ENCODE data around the gene NEURL1. TPM values are rescaled to one million over a fixed set of nuclear protein-coding genes. Genes with fewer than 3 reads are reported as not detected.

The NEURL1 gene
- total and polyA plus RNA-seq, 2 donors (not counting 3 experiments of a cell fraction or from before 2014, with no cell fraction given) = 0.06 to 0.22 TPM

GRCh38 chr10:103472005-103472404, 21.5 kb upstream of the NEURL1 start:
- Histone ChIP-seq H3K27ac (ENCODE audit: insufficient read depth, low read depth, low read length) (no peak overlapping the region), H3K4me1 (ENCODE audit: control insufficient read depth, extremely low read depth, insufficient read depth, low read length) (no peaks in the 10 kb centered on the region), H3K27me3 (ENCODE audit: control insufficient read depth in 2 of 2, insufficient read depth in 2 of 2, low read length in 2 of 2) (peaks cover 1 to 6% of the 10 kb centered on the region in 2 experiments), H3K36me3 (ENCODE audit: control insufficient read depth in 2 of 2, extremely low read depth in 1 of 2, insufficient read depth in 2 of 2, low read length in 2 of 2) (no peaks in the 10 kb centered on the region), H3K9ac (replicated peaks; ENCODE audit: extremely low read depth, insufficient read depth, low read length) (no peak overlapping the region), H2AFZ (ENCODE audit: low read depth, low read length) (no peak overlapping the region), H3K9me3 (replicated peaks; ENCODE audit: control insufficient read depth, insufficient read depth, low read length) (no peaks in the 10 kb centered on the region), H3K4me3 (replicated peaks in 1 of 3; ENCODE audit: insufficient read depth in 1 of 3, low read depth in 1 of 3, low read length in 3 of 3) (no peak overlapping the region), H4K20me1 (replicated peaks; ENCODE audit: control insufficient read depth, extremely low read depth, insufficient read depth, low read length) (no peaks in the 10 kb centered on the region), H3K9me1 (replicated peaks; ENCODE audit: control insufficient read depth, extremely low read depth, insufficient read depth, low read length) (no peaks in the 10 kb centered on the region), H3K79me2 (ENCODE audit: control insufficient read depth, insufficient read depth, low read length) (no peaks in the 10 kb centered on the region), H3K4me2 (ENCODE audit: insufficient read depth, low read length) (no peak overlapping the region)
- intact Hi-C loops (cut with micrococcal nuclease) (no loop called here), dilution Hi-C loops (cut with MboI; ENCODE audit: extremely low pct_ligation_motif_present, low sequenced_read_pairs) (no loop called here)
- DNase-seq (ENCODE audit: low read depth, low spot score) (no peak), FAIRE-seq (no peak)
- no TSS peak for BruUV-seq (replicated peaks)
- no peak for TF ChIP-seq POLR2A (IDR thresholded peaks at IDR 0.05; ENCODE audit: low read depth, low read length)
- TF ChIP-seq POLR2AphosphoS5 (IDR thresholded peaks at IDR 0.05; ENCODE audit: insufficient read depth, low read depth, low read length) = no peak
- POLR2A ChIA-PET = no interaction called here
- CTCF ChIA-PET = interaction anchor here (1.5 kb wide), 1 partner anchor 9 kb away, joined by 4 read pairs; no protein-coding TSS in a partner anchor

- Histone ChIP-seq H3K4me2 (ENCODE audit: insufficient read depth, low read length) (no peak overlapping the region), H4K20me1 (replicated peaks; ENCODE audit: control insufficient read depth, extremely low read depth, insufficient read depth, low read length) (no peaks in the 10 kb centered on the region), H3K27ac (ENCODE audit: insufficient read depth, low read depth, low read length) (no peak overlapping the region), H3K9me3 (replicated peaks; ENCODE audit: control insufficient read depth, insufficient read depth, low read length) (no peaks in the 10 kb centered on the region), H3K36me3 (ENCODE audit: control insufficient read depth in 2 of 2, extremely low read depth in 1 of 2, insufficient read depth in 2 of 2, low read length in 2 of 2) (no peaks in the 10 kb centered on the region), H3K79me2 (ENCODE audit: control insufficient read depth, insufficient read depth, low read length) (no peaks in the 10 kb centered on the region), H3K9me1 (replicated peaks; ENCODE audit: control insufficient read depth, extremely low read depth, insufficient read depth, low read length) (no peaks in the 10 kb centered on the region), H3K4me1 (ENCODE audit: control insufficient read depth, extremely low read depth, insufficient read depth, low read length) (no peaks in the 10 kb centered on the region), H3K27me3 (ENCODE audit: control insufficient read depth in 2 of 2, insufficient read depth in 2 of 2, low read length in 2 of 2) (peaks cover 1 to 6% of the 10 kb centered on the region in 2 experiments), H3K4me3 (replicated peaks in 1 of 3; ENCODE audit: insufficient read depth in 1 of 3, low read depth in 1 of 3, low read length in 3 of 3) (no peak overlapping the region), H3K9ac (replicated peaks; ENCODE audit: extremely low read depth, insufficient read depth, low read length) (no peak overlapping the region), H2AFZ (ENCODE audit: low read depth, low read length) (peak overlapping the region; percentile 3)
- POLR2A ChIA-PET = no interaction called here
- DNase-seq (ENCODE audit: low read depth, low spot score) = no peak
- BruUV-seq (replicated peaks) = no TSS peak
- FAIRE-seq = no peak
- dilution Hi-C loops (cut with MboI; ENCODE audit: extremely low pct_ligation_motif_present, low sequenced_read_pairs) = no loop called here
- TF ChIP-seq FOS (IDR thresholded peaks at IDR 0.05; ENCODE audit: borderline replicate concordance, insufficient read depth, low read length) (no peak), CTCF (IDR thresholded peaks at IDR 0.05; ENCODE audit: extremely low read depth in 1 of 2, insufficient read depth in 1 of 2, low read depth in 1 of 2, low read length in 2 of 2) (no peak), EZH2 (IDR thresholded peaks at IDR 0.05; ENCODE audit: borderline replicate concordance, low read depth, low read length, severe bottlenecking) (no peak)
- intact Hi-C loops (cut with micrococcal nuclease) = no loop called here
- CTCF ChIA-PET = interaction anchor here (1.5 kb wide), 1 partner anchor 8 kb away, joined by 4 read pairs; no protein-coding TSS in a partner anchor
Observed at GRCh38 chr10:103473261-103473671, 20.2 kb upstream of the NEURL1 start.

Measured in endothelial cell of umbilical vein (primary cell).